IMR-90 (cell line): ENCODE data around the gene PTGES. TPM values are rescaled to one million over a fixed set of nuclear protein-coding genes. Genes with fewer than 3 reads are reported as not detected.

ENCODE experiments used
- ATAC-seq: fragments of 200-7000 bp; cut with Tn5 transposase; 2 replicates; pipeline ENCODE4 v1.9.1; 2020; ENCODE audit warnings: low read depth, mild to moderate bottlenecking, moderate library complexity
- BruUV-seq: library from RNA; stranded (reverse); fragments of 400-500 nt; replicated peaks from 2 replicates; lab custom pipeline; 2021; lab: Mats Ljungman, UMichigan
- CTCF ChIA-PET: fragments of 300-600 bp; formaldehyde crosslinking; extraction: SDS; loops from one replicate; lab custom pipeline; 2021; ENCODE audit warnings: antibody characterized with exemption; lab: Yijun Ruan, JAX
- POLR2A ChIA-PET: fragments of 300-600 bp; sonication (Branson Sonifier 250); formaldehyde crosslinking; loops from one replicate; lab custom pipeline; 2022; ENCODE audit warnings: antibody characterized with exemption; ENCODE audit not compliant: unreplicated experiment; lab: Charles Lee
- DNase-seq: peaks from one replicate; pipeline ENCODE4 v3.0.0; 2013
- H2AFZ ChIP-seq: replicated peaks from 2 replicates; pipeline ENCODE3; 2013; ENCODE audit warnings: low read length, mild to moderate bottlenecking; ENCODE audit not compliant: poor library complexity
- H2AK5ac ChIP-seq: 2 replicates; pipeline ENCODE4 v1.6.1; 2013; ENCODE audit warnings: low read depth, low read length, inconsistent platforms
- H2AK9ac ChIP-seq: replicated peaks from 2 replicates; pipeline ENCODE3; 2013; ENCODE audit warnings: mild to moderate bottlenecking, low read depth, low read length, moderate library complexity; ENCODE audit not compliant: poor library complexity
- H2BK120ac ChIP-seq: 2 replicates; pipeline ENCODE4 v1.6.1; 2013; ENCODE audit warnings: low read depth, low read length, inconsistent platforms
- H2BK15ac ChIP-seq: 3 replicates; pipeline ENCODE4 v1.6.1; 2013; ENCODE audit warnings: low read depth, low read length, inconsistent platforms
- H2BK20ac ChIP-seq: 2 replicates; pipeline ENCODE4 v1.6.1; 2013; ENCODE audit warnings: low read depth, mild to moderate bottlenecking, inconsistent platforms, low read length, moderate library complexity
- H2BK5ac ChIP-seq: 2 replicates; pipeline ENCODE4 v1.6.1; 2013; ENCODE audit warnings: mild to moderate bottlenecking, low read depth, low read length, inconsistent platforms; ENCODE audit not compliant: poor library complexity, severe bottlenecking
- H3K14ac ChIP-seq: replicated peaks from 2 replicates; pipeline ENCODE4 v1.6.1; 2013; ENCODE audit warnings: low read depth, low read length, inconsistent platforms
- H3K18ac ChIP-seq: 2 replicates; pipeline ENCODE4 v1.6.1; 2013; ENCODE audit warnings: low read depth, low read length, control low read depth
- H3K23ac ChIP-seq: 2 replicates; pipeline ENCODE4 v1.6.1; 2013; ENCODE audit warnings: low read depth, low read length, inconsistent platforms
- H3K27ac ChIP-seq: 2 replicates; pipeline ENCODE4 v1.5.1; 2013; ENCODE audit warnings: mild to moderate bottlenecking, control low read depth, low read length; ENCODE audit not compliant: insufficient read depth
- H3K27me3 ChIP-seq: 2 replicates; pipeline ENCODE4 v1.6.1; 2013; ENCODE audit warnings: low read length; ENCODE audit not compliant: control insufficient read depth, insufficient read depth
- H3K36me3 ChIP-seq: 2 replicates; pipeline ENCODE4 v1.6.1; 2013; ENCODE audit warnings: low read length, mixed read lengths; ENCODE audit not compliant: control insufficient read depth, insufficient read depth
- H3K4ac ChIP-seq: 2 replicates; pipeline ENCODE4 v1.6.1; 2013; ENCODE audit warnings: low read depth, low read length, inconsistent platforms
- H3K4me1 ChIP-seq: 2 replicates; pipeline ENCODE4 v1.6.1; 2013; ENCODE audit warnings: low read length, mixed read lengths; ENCODE audit not compliant: control insufficient read depth, insufficient read depth
- H3K4me2 ChIP-seq: 2 replicates; pipeline ENCODE4 v1.6.1; 2013; ENCODE audit warnings: low read depth, mild to moderate bottlenecking, control low read depth, low read length, moderate library complexity
- H3K4me3 ChIP-seq: 2 replicates; pipeline ENCODE4 v1.5.1; 2013; ENCODE audit warnings: low read depth, mild to moderate bottlenecking, control low read depth, low read length, moderate library complexity; ENCODE audit not compliant: insufficient read depth
- H3K56ac ChIP-seq: 2 replicates; pipeline ENCODE4 v1.6.1; 2013; ENCODE audit warnings: low read length, inconsistent platforms; ENCODE audit not compliant: insufficient read depth; ENCODE audit errors: extremely low read depth
- H3K79me1 ChIP-seq, 2 experiments: 2 replicates each; pipeline ENCODE4 v1.6.1; 2013; ENCODE audit warnings: low read length in 2 of 2, inconsistent platforms in 1 of 2, low read depth in 1 of 2
- H3K9ac ChIP-seq: 2 replicates; pipeline ENCODE4 v1.6.1; 2013; ENCODE audit warnings: low read depth, low read length, control low read depth
- H3K9me1 ChIP-seq: 2 replicates; pipeline ENCODE4 v1.6.1; 2013; ENCODE audit warnings: low read length, inconsistent platforms; ENCODE audit not compliant: insufficient read depth
- H3K9me3 ChIP-seq: 2 replicates; pipeline ENCODE4 v1.6.1; 2013; ENCODE audit warnings: low read length; ENCODE audit not compliant: control insufficient read depth, insufficient read depth
- H4K20me1 ChIP-seq: 2 replicates; pipeline ENCODE4 v1.6.1; 2013; ENCODE audit warnings: low read length, inconsistent platforms; ENCODE audit not compliant: insufficient read depth
- H4K5ac ChIP-seq: 2 replicates; pipeline ENCODE4 v1.6.1; 2013; ENCODE audit warnings: mild to moderate bottlenecking, low read depth, low read length, control low read depth
- H4K8ac ChIP-seq, 2 experiments: 2 replicates each; pipeline ENCODE4 v1.6.1; 2013; ENCODE audit warnings: low read depth in 2 of 2, low read length in 2 of 2, control low read depth in 1 of 2, inconsistent platforms in 1 of 2
- H4K91ac ChIP-seq: 2 replicates; pipeline ENCODE4 v1.6.1; 2013; ENCODE audit warnings: low read depth, low read length, inconsistent platforms; ENCODE audit not compliant: insufficient read depth
- BHLHE40 ChIP-seq: fragments of 150-350 bp; IDR thresholded peaks from 2 replicates; pipeline ENCODE4 v1.6.1; 2016; ENCODE audit warnings: mild to moderate bottlenecking, low read depth, low read length
- CTCF ChIP-seq: conservative IDR thresholded peaks from 2 replicates; pipeline ENCODE4 v1.5.1; 2012; ENCODE audit warnings: mild to moderate bottlenecking, low read depth, low read length, improper control_type of control experiment
- FOS ChIP-seq: fragments of 150-350 bp; IDR thresholded peaks from 2 replicates; pipeline ENCODE4 v1.6.1; 2016; ENCODE audit warnings: low read depth, low read length
- MAZ ChIP-seq: IDR thresholded peaks from 2 replicates; pipeline ENCODE4 v1.6.1; 2012; ENCODE audit warnings: low read depth, mild to moderate bottlenecking, low read length, improper control_type of control experiment, moderate library complexity, borderline replicate concordance
- NFE2L2 ChIP-seq: fragments of 150-350 bp; IDR thresholded peaks from 2 replicates; pipeline ENCODE4 v1.6.1; 2016; ENCODE audit warnings: low read depth, mild to moderate bottlenecking, low read length
- POLR2A ChIP-seq: IDR thresholded peaks from 2 replicates; pipeline ENCODE4 v1.6.1; 2012; ENCODE audit warnings: mild to moderate bottlenecking, low read depth, low read length
- RFX5 ChIP-seq: IDR thresholded peaks from 2 replicates; pipeline ENCODE4 v1.8.0; 2012; ENCODE audit warnings: low read depth, mild to moderate bottlenecking, low read length, moderate library complexity
- WGBS, 2 experiments: methylation state at CpG; one replicate each; pipeline versions ENCODE4 v1.1.5 to v1.1.7; 2013; ENCODE audit warnings: missing lambda C conversion rate in 2 of 2; ENCODE audit not compliant: insufficient read length in 1 of 2; ENCODE audit errors: extremely low coverage in 2 of 2; 5-methylcytosine and 5-hydroxymethylcytosine counted together
- dilution Hi-C: fragments of 300-500 bp; cut with HindIII; formaldehyde crosslinking; loops from one replicate; pipeline ENCODE4 v1.14.3; 2018; ENCODE audit warnings: low sequenced_read_pairs; ENCODE audit not compliant: unreplicated experiment
- in situ Hi-C: fragments of 300-500 bp; cut with MboI; formaldehyde crosslinking; loops from 3 replicates; pipeline ENCODE4 v1.14.3; 2019; ENCODE audit warnings: low sequenced_read_pairs, inconsistent platforms, mixed read lengths
- intact Hi-C: fragments of 100-400 bp; cut with micrococcal nuclease; formaldehyde crosslinking; loops from 2 replicates; pipeline ENCODE4 v1.10.0; 2022
- polyA plus RNA-seq, 3 experiments: library from polyadenylated mRNA; depleted of rRNA; stranded (reverse); fragments of >200 nt; gene quantifications; 2 replicates each; pipeline ENCODE4 v1.2.3, GENCODE V29; 2012; ENCODE audit warnings: low replicate concordance in 1 of 3
- total RNA-seq: library from RNA; depleted of rRNA; stranded (reverse); fragments of >200 nt; gene quantifications from 2 replicates; pipeline ENCODE4 v1.2.3, GENCODE V29; 2012

Gene PTGES
- total and polyA plus RNA-seq, 2 of the 4 experiments (the other 2 are of a cell fraction) = 3.2 to 6.3 TPM

GRCh38 chr9:129794549-129794948, 41.7 kb upstream of the PTGES start:
- no peak overlapping the region for H3K4me2 ChIP-seq
- no peak overlapping the region for H4K5ac ChIP-seq
- no peak overlapping the region for H2BK15ac ChIP-seq
- no peak overlapping the region for H2BK20ac ChIP-seq
- dilution Hi-C loops = no loop called here
- no peak overlapping the region for H4K8ac ChIP-seq
- POLR2A ChIA-PET = no interaction called here
- CTCF ChIA-PET = no interaction called here
- H3K23ac ChIP-seq = no peak overlapping the region
- H3K9ac ChIP-seq = no peak overlapping the region
- no peaks in the 10 kb centered on the region for H3K9me1 ChIP-seq
- H2BK120ac ChIP-seq = no peak overlapping the region
- WGBS, 2 experiments = 71% methylated on average over 5 of the region's 8 CpGs; no CpG with 5 or more reads in 1 of the 2 experiments
- no peak overlapping the region for H2AK9ac ChIP-seq
- H2AK5ac ChIP-seq = no peak overlapping the region
- no peak overlapping the region for H3K4ac ChIP-seq
- H3K79me1 ChIP-seq = no peaks in the 10 kb centered on the region
- in situ Hi-C loops = no loop called here
- H2AFZ ChIP-seq = no peak overlapping the region
- no peak overlapping the region for H4K91ac ChIP-seq
- no TSS peak for BruUV-seq
- no peaks in the 10 kb centered on the region for H4K20me1 ChIP-seq
- peaks cover 2% of the 10 kb centered on the region; the same call in 1 of the 2 replicates for H3K4me1 ChIP-seq
- DNase-seq (no peak), ATAC-seq (no peak)
- no peak overlapping the region for H3K56ac ChIP-seq
- H3K36me3 ChIP-seq = no peaks in the 10 kb centered on the region
- TF ChIP-seq BHLHE40 (no peak), POLR2A (no peak), NFE2L2 (no peak), RFX5 (no peak), CTCF (no peak), FOS (no peak), MAZ (no peak)
- no peak overlapping the region for H3K18ac ChIP-seq
- intact Hi-C loops = no loop called here
- no peak overlapping the region for H3K14ac ChIP-seq
- no peak overlapping the region for H2BK5ac ChIP-seq
- H3K27ac ChIP-seq = no peak overlapping the region
- no peak overlapping the region for H3K4me3 ChIP-seq
- no peaks in the 10 kb centered on the region for H3K9me3 ChIP-seq
- H3K27me3 ChIP-seq = peaks cover 25% of the 10 kb centered on the region
